WTC11 (cell line): Measurements from ENCODE around the gene CAMK2D. TPM values are rescaled to one million over a fixed set of nuclear protein-coding genes. Genes with fewer than 3 reads are reported as not detected.

Experiments used
- ATAC-seq: fragments of 200-7000 bp; cut with Tn5 transposase; 2 replicates; pipeline ENCODE4 v1.10.0; 2021; ENCODE audit warnings: mild to moderate bottlenecking, moderate library complexity
- CTCF ChIA-PET: fragments of 300-600 bp; sonication (Branson Sonifier 250); formaldehyde crosslinking; loops from one replicate; lab custom pipeline; 2021; ENCODE audit warnings: antibody characterized with exemption; lab: Charles Lee
- POLR2A ChIA-PET: fragments of 350-600 bp; sonication (Branson Sonifier 250); formaldehyde crosslinking; loops from one replicate; lab custom pipeline; 2021; ENCODE audit warnings: antibody characterized with exemption; lab: Charles Lee
- DNase-seq: peaks from one replicate; pipeline ENCODE4 v3.0.0; 2021; ENCODE audit warnings: low spot score
- H3K27ac Mint-ChIP-seq: 2 replicates; pipeline ENCODE4 v1.8.0; 2021; ENCODE audit warnings: mixed read lengths
- H3K27me3 Mint-ChIP-seq: 2 replicates; pipeline ENCODE4 v1.8.0; 2021; ENCODE audit warnings: low read depth, mild to moderate bottlenecking, moderate library complexity, mixed read lengths
- H3K36me3 Mint-ChIP-seq: 2 replicates; pipeline ENCODE4 v1.8.0; 2021; ENCODE audit warnings: mixed read lengths
- H3K4me1 Mint-ChIP-seq: 2 replicates; pipeline ENCODE4 v1.8.0; 2022; ENCODE audit warnings: mixed read lengths
- H3K4me3 Mint-ChIP-seq: 2 replicates; pipeline ENCODE4 v1.8.0; 2021; ENCODE audit warnings: mild to moderate bottlenecking, moderate library complexity, mixed read lengths
- H3K9me3 Mint-ChIP-seq: 2 replicates; pipeline ENCODE4 v1.8.0; 2021; ENCODE audit warnings: mixed read lengths
- EMX1 ChIP-seq: fragments of 250-450 bp; sonication (Bioruptor Pico); IDR thresholded peaks from 2 replicates; pipeline ENCODE4 v1.8.0; 2021; ENCODE audit warnings: mild to moderate bottlenecking
- GABPB1 ChIP-seq: sonication (generic); formaldehyde crosslinking; IDR thresholded peaks from 2 replicates; pipeline ENCODE4 v1.8.1; 2023; ENCODE audit warnings: mild to moderate bottlenecking, missing genetic modification reagents
- KAT7 ChIP-seq: sonication (generic); formaldehyde crosslinking; IDR thresholded peaks from 2 replicates; pipeline ENCODE4 v1.8.1; 2023; ENCODE audit warnings: missing genetic modification reagents, mild to moderate bottlenecking, borderline replicate concordance
- NR3C1 ChIP-seq: sonication (generic); formaldehyde crosslinking; conservative IDR thresholded peaks from 2 replicates; pipeline ENCODE4 v1.8.1; 2023; ENCODE audit warnings: low read depth, mild to moderate bottlenecking, missing genetic modification reagents
- TEAD1 ChIP-seq: sonication (generic); formaldehyde crosslinking; IDR thresholded peaks from 2 replicates; pipeline ENCODE4 v1.8.0; 2022; ENCODE audit warnings: mild to moderate bottlenecking, missing genetic modification reagents
- ZBTB21 ChIP-seq: sonication (generic); formaldehyde crosslinking; IDR thresholded peaks from 2 replicates; pipeline ENCODE4 v1.8.1; 2023; ENCODE audit warnings: mild to moderate bottlenecking, missing genetic modification reagents, borderline replicate concordance
- total RNA-seq: library from RNA; stranded (reverse); gene quantifications from 3 replicates; pipeline ENCODE4 v1.2.3, GENCODE V29; 2021
- TF ChIP-seq, protein P1 (sequence below): sonication (generic); formaldehyde crosslinking; IDR thresholded peaks from 2 replicates; pipeline ENCODE4 v1.8.1; 2023; ENCODE audit warnings: mild to moderate bottlenecking, missing genetic modification reagents, moderate library complexity

CAMK2D gene
- total RNA-seq, 1 experiment from 2014 or later: 16.5 TPM

DNA sequence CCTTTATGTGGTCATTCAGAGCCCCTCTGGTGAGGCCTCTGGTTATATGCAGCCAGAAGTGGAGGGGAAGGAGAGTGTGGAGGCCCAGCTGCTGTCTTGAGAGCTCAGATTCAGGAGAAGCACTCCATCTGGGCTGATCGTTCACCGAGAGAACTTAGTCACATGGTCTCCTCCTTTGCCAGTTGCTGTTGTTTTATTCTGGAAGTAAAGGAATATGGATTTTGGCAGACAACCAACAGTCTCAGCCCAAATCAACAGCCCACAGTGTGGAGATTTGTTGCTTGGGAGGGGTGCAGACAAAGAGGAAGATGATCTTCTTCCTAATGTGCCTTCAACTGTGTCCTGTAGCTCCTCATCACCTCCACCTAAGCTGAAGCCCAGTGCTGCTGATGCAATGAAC is 356.7 kb downstream of the CAMK2D start:
- TF ChIP-seq ZBTB21 (no peak), EMX1 (CRISPR knock-in tag) (no peak), TEAD1 (no peak), NR3C1 (CRISPR knock-in tag) (no peak), KAT7 (CRISPR knock-in tag) (no peak)
- POLR2A ChIA-PET: no interaction called here
- H3K27me3 Mint-ChIP-seq: no peaks in the 10 kb centered on the region
- no peak for DNase-seq
- peaks cover 15% of the 10 kb centered on the region for H3K4me1 Mint-ChIP-seq
- peaks cover 10% of the 10 kb centered on the region for H3K9me3 Mint-ChIP-seq
- H3K36me3 Mint-ChIP-seq: no peaks in the 10 kb centered on the region
- H3K27ac Mint-ChIP-seq: no peak overlapping the region
- CTCF ChIA-PET: no interaction called here
- ATAC-seq: no peak
- no peak overlapping the region for H3K4me3 Mint-ChIP-seq

DNA sequence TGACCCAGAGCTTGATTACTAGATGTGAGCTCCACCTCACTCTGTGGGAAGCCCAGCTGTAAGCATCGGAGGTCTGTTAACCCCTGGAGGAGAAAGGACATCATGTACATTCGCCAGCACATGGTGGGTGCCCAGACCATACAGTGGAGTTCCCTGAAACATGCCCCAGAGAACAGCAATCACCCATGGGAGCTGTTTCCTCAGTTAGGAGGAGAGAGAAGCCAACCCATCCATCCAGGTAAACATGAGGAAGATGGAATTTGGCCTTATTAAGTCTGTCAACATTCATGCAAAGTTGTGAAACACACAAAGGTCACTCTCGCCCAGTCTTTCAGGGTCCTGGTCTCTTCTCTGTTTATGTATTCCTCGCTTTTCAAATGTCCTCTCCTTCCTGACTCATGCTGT is 357.4 kb downstream of the CAMK2D start:
- H3K27me3 Mint-ChIP-seq: no peaks in the 10 kb centered on the region
- H3K36me3 Mint-ChIP-seq: no peaks in the 10 kb centered on the region
- H3K4me1 Mint-ChIP-seq: peaks cover 15% of the 10 kb centered on the region
- ATAC-seq: no peak
- peaks cover 10% of the 10 kb centered on the region for H3K9me3 Mint-ChIP-seq
- ChIA-PET CTCF (no interaction called here), POLR2A (no interaction called here)
- H3K27ac Mint-ChIP-seq: no peak overlapping the region
- H3K4me3 Mint-ChIP-seq: no peak overlapping the region
- no peak for DNase-seq
- TF ChIP-seq GABPB1 (CRISPR knock-in tag): peak; percentile 74; the same call in 1 of the 2 replicates
- TF ChIP-seq, protein P1, sequence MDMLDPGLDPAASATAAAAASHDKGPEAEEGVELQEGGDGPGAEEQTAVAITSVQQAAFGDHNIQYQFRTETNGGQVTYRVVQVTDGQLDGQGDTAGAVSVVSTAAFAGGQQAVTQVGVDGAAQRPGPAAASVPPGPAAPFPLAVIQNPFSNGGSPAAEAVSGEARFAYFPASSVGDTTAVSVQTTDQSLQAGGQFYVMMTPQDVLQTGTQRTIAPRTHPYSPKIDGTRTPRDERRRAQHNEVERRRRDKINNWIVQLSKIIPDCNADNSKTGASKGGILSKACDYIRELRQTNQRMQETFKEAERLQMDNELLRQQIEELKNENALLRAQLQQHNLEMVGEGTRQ (CRISPR knock-in tag): no peak
- TF ChIP-seq, all 79 proteins: peak for 1

Other genes with a start within 250 kb of the CAMK2D start
- 4.9 to 6.6 TPM (median 5.0 TPM) in 3 replicates for gene ARSJ, start 217.9 kb upstream of the CAMK2D start, total RNA-seq